ENCODE measurements around the gene ALDH18A1. TPM values are rescaled to one million over a fixed set of nuclear protein-coding genes. Genes with fewer than 3 reads are reported as not detected.

ALDH18A1 gene
- total and polyA plus RNA-seq, 3 donors from 2014 or later: 25.0 to 32.5 (median 29.8) TPM

DNA sequence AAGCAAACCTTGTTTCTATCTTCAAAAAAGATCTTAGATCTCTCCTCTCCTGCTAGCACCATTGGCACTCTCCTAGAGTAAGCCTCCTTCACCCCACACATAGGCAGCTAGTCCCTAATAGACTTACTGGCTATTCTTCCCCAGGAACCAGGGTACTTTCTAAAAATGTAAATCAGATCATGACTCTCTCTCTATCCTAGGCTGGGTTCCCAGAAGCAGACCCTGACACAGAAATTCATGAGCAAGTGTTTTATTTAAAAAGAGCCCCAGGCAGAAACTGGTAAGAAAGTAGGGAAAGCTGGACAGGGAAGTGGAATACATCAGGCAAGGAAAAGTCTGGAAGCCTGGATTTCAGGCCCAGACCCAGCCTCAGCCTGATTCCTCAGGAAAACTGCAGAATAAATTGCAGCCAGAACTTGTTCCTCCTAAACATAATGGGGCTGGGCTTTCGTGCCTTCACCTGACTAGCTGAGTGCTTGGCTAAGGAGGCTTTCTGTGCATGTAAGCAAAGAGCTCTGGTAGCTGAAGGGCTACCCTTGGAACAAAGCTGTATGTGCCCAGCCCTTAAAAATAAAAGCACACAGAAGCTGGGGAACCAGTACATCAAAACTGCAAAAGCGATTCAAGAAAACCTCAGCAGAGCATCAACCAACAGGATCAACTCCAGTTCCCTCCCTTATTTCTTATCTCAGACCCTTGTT, 76.5 kb downstream of the ALDH18A1 start:
- Histone ChIP-seq H3K9me3 (no peaks in the 10 kb centered on the region), H3K4me1 (no peaks in the 10 kb centered on the region), H3K4me3 (no peak overlapping the region), H3K36me3 (ENCODE audit: low read depth, missing control alignments) (no peaks in the 10 kb centered on the region), H3K27ac (no peak overlapping the region), H3K27me3 (no peaks in the 10 kb centered on the region)
- intact Hi-C loops (cut with DNase I; ENCODE audit: low total_unique reads): no loop called here
- WGBS, 2 donors: 82 to 92% methylated on average over 2 of the region's 2 CpGs
- no peak for DNase-seq
- TF ChIP-seq POLR2A (IDR thresholded peaks at IDR 0.05) (no peak), CTCF (IDR thresholded peaks at IDR 0.05) (no peak)

- Histone ChIP-seq H3K9me3 (no peaks in the 10 kb centered on the region), H3K4me1 (no peaks in the 10 kb centered on the region), H3K27ac (no peak overlapping the region), H3K36me3 (ENCODE audit: low read depth, missing control alignments) (no peaks in the 10 kb centered on the region), H3K27me3 (no peaks in the 10 kb centered on the region), H3K4me3 (no peak overlapping the region)
- intact Hi-C loops (cut with DNase I; ENCODE audit: low total_unique reads): no loop called here
- no peak for TF ChIP-seq CTCF (IDR thresholded peaks at IDR 0.05)
- TF ChIP-seq POLR2A (IDR thresholded peaks at IDR 0.05): no peak
- 93 to 95% methylated on average over 1 of the region's 1 CpG for WGBS, 2 donors
- DNase-seq: no peak
These were observed 77.2 kb downstream of the ALDH18A1 start for GRCh38 chr10:95579292-95579691.

DNA sequence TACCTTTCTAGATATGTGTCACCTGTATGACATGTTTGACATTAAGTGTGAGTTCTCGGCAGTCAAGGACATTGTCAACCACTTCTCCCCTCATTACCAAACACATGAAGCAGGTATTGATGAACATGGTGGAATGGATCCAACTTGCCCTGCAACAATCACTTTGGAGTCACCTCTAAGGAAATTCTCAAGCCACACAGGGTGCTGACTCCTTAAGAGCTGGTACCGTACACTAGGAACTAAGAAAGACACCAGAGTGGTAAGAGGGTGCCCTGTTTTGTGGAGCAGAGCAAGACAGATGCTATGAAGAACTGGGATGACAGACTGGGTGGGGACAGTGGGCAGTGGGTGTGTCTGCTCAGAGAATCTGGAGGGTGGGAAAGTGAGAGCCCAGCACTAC, 77.9 kb downstream of the ALDH18A1 start:
- no peak for TF ChIP-seq CTCF (IDR thresholded peaks at IDR 0.05)
- no peak for TF ChIP-seq POLR2A (IDR thresholded peaks at IDR 0.05)

DNA sequence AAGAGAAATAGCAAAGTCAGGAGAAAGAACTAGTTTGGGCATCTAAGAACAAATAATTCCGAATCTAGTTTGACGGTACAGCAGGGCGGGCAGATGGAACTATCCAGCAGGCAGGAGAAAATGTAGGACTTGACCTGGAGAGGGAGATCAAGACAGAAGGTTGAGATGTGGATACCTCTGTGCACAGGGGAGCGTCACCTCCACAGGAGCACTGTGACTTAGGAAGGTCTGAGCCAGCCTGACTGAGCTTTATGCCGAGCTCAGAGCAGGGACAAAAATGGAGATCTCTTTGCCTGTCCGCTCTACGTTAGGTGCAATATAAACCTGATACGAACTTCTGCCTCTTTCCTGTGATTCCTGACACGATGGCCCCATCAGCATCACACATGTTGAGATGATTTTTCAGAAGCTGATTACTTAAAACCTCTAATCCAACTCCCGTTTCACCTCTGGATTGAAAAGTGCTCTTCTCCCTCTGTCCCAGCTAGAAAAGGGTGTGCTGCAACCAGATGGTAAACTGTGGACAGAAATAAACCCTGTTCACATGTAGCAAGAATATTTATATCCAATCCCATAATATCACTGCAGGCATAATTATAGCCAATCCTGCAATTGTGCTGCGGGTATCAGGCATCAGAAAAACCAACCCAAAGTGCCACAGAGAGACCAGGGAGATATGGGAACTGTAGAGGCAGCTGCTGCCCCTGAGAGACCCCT, 81.7 kb downstream of the ALDH18A1 start:
- H3K27ac ChIP-seq: no peak overlapping the region
- no peaks in the 10 kb centered on the region for H3K9me3 ChIP-seq
- H3K4me3 ChIP-seq: no peak overlapping the region
- no peaks in the 10 kb centered on the region for H3K27me3 ChIP-seq
- no peak for DNase-seq
- 75 to 87% methylated on average over 10 to 11 of the region's 11 CpGs for WGBS, 2 donors
- no peaks in the 10 kb centered on the region for H3K36me3 ChIP-seq (ENCODE audit: low read depth, missing control alignments)
- no peak for TF ChIP-seq CTCF (IDR thresholded peaks at IDR 0.05)
- TF ChIP-seq POLR2A (IDR thresholded peaks at IDR 0.05): no peak
- intact Hi-C loops (cut with DNase I; ENCODE audit: low total_unique reads): no loop called here
- H3K4me1 ChIP-seq: no peaks in the 10 kb centered on the region

More for the DNA sequence above, 77.9 kb downstream of the ALDH18A1 start:
- WGBS, 2 donors: 95 to 98% methylated on average over 2 of the region's 2 CpGs
- no peaks in the 10 kb centered on the region for H3K9me3 ChIP-seq
- no peaks in the 10 kb centered on the region for H3K4me1 ChIP-seq
- no peak overlapping the region for H3K27ac ChIP-seq
- no peak for DNase-seq
- H3K36me3 ChIP-seq (ENCODE audit: low read depth, missing control alignments): no peaks in the 10 kb centered on the region
- no peaks in the 10 kb centered on the region for H3K27me3 ChIP-seq
- intact Hi-C loops (cut with DNase I; ENCODE audit: low total_unique reads): no loop called here
- no peak overlapping the region for H3K4me3 ChIP-seq
